Stimulated activated CD4-positive, alpha-beta T cell treated with anti-CD3 and anti-CD28 coated beads, Interleukin-15, amount 100 ng/mL, for 48 hours (primary cell): ENCODE data around the gene RIN3.
"Not testable (repeated sequence)": the region's sequence is repeated elsewhere in the genome, so short reads cannot be mapped to it uniquely, and the experiment has no call there.

ENCODE experiments used
- DNase-seq, 2 donors: peaks; one replicate each; pipeline ENCODE4 v3.0.0-alpha.2; 2020; ENCODE audit warnings: low read depth in 2 of 2

Gene RIN3

GRCh38 chr14:92627707-92628215, 114.2 kb downstream of the RIN3 start:
- no peak for DNase-seq

DNA sequence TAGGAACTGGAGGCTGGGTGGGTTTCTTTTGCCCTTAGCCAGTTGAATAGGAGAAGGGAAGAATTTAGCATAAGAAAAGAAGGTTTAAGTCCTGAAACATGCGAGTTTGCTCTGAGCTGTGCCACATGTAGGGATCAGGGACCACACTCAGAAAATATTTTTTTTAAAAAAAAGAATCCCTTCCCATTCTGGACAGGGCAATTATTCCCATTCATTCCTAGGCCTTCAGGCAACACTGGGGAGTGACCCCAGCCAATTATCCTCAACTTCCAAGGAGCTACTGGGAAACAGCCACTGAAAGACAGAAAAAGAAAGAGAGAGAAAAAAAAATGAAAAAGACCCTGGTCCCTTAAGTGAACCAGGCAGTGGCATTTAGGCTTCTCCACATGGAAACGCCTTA, 115.1 kb downstream of the RIN3 start:
- DNase-seq, result no peak

GRCh38 chr14:92630367-92630766, 116.8 kb downstream of the RIN3 start:
- DNase-seq, result no peak

DNA sequence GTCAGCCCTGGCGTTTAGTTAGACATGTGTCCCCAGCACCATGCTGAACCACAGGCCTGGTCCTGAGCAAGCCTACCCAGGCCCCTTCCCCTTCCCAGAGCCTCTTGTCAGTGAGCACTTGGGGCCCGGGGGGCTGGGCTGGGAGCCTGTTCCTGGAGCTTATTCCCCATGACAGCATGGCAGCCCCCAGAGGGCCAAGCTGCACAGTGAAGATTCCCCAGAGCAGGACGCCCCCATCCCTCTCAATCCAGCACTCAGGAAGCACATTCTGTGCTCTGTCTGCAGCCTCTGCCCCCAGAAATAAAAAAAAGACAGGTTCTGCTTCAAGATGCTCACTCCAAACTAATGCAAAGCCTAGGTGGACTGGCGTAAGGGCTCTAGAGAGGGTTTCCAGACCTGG, 117.5 kb downstream of the RIN3 start:
- no peak for DNase-seq

DNA sequence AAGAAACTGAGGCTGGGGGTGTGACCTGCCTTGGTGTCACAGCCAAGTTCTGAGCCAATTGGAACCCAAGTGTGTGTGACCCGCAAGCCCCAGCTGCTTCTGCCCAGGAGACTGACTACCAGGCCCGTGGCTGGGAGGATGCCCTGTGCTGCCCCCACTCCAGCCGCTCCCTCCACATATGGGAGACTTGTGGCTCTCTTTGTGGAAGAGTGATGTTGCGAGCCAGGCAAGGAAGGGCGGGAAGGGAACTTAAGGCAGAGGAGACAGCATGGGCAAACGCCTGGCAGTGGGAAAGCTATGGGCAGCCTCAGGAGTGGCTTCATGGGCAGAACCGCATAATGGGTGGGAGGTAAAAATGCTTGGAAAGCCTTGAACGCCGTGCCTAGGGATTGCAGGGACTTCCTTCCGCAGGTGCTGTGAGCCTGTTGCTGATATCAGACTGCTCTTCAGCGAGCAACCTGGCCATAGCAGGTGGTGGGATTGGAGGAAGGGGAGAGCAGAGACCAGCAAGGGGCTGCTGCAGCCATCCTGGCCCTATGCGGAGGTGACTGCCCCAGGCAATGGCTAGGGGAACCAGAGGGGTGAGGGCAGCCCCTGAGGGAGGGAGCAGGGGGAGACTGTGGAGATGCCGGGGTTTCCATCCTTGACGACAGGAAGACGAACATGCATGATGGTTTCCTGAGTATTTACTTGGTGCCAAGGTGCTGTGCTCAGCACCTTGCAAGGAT, 119.1 kb downstream of the RIN3 start:
- no peak for DNase-seq

GRCh38 chr14:92633274-92633616, 119.7 kb downstream of the RIN3 start:
- no peak for DNase-seq

DNA sequence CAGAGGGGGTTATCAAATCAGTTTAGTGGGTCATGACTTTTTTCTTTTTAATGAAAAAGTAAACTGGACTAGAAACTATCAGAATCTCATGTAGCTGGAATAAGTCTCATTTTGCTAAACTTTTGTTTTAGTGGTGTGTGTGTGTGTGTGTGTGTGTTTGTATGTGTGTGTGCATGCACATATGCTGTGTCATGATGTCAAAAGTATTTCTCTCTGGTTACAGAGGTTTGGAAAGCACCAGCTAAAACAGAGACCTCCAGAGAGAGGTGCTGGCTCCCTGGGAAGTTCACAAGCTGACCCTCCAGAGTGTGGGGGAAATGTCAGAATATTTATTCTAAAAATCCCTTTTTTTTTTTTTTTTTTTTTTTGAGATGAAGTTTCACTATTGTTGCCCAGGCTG, 120.1 kb downstream of the RIN3 start:
- no peak for DNase-seq

- DNase-seq, result no peak
These were observed 121.5 kb downstream of the RIN3 start for GRCh38 chr14:92635031-92635430.

DNA sequence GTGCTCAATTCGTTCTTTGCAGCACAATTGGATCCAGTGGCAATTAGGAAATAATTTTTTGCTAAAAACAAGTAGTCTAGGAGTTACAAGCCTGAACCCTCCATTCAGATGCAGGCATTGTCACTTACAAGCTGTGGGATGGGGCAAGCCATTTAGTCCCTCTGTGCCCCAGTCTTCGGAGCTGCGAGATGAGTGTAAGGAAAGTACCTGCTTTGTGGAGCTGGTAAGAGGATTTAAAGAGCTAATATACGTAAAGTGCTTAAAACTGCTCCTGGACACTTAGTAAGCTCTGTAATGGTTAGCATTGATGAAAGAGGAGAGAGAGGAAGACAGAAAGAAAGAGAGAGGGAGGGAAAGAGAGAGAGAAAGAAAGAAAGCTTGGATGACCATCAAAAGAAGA, 122.3 kb downstream of the RIN3 start:
- no peak for DNase-seq

GRCh38 chr14:92637228-92637627, 123.6 kb downstream of the RIN3 start:
- no peak for DNase-seq

- no peak for DNase-seq
These were observed 124.3 kb downstream of the RIN3 start for GRCh38 chr14:92637864-92638263.

- no peak for DNase-seq
These were observed 124.7 kb downstream of the RIN3 start for GRCh38 chr14:92638266-92638665.

- no peak for DNase-seq
These were observed 125.3 kb downstream of the RIN3 start for GRCh38 chr14:92638904-92639303.

DNA sequence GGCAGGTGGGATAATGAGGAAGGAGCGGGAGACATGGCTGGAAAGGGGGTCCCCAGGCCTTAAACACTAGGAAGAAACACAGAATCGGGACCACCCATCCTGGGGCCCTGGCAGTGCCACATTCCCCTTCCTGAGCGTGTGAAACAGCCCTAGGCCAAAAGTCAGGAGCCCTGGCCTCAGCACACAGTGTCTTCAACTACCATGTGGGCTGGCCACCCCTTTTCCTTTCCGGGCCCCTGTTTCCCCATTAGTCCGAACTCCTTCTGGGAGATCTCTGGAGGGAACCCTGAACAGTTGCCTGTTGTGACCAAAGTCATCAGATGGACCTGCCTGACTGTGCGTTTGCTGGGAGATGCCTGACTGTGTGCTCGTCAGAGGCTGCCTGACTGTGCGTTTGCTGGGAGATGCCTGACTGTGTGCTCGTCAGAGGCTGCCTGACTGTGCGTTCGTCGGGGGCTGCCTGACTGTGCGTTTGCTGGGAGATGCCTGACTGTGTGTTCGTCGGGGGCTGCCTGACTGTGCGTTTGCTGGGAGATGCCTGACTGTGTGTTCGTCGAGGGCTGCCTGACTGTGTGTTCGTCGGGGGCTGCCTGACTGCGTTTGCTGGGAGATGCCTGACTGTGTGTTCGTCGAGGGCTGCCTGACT, 126.0 kb downstream of the RIN3 start:
- not testable (repeated sequence) for DNase-seq

DNA sequence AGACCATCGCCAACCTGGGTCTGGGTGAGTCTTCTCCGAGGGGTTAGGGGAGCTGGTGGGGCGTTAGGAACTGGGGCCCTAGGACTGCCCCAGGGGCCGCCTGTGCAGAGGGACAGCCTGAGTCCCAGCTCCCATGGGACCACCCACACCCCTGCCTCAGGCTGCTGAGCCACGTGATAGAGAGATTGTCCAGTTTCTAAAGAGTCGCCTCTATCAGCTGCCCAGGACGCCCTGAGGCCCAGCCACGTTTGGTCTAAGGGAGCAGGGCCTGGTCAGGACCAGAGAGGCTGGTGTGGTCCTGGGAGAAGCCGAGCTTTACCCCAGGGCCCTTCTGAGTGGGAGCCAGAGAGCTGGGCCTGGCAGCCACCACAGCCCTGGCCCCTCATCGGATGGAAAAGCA, 127.7 kb downstream of the RIN3 start:
- no peak for DNase-seq

DNA sequence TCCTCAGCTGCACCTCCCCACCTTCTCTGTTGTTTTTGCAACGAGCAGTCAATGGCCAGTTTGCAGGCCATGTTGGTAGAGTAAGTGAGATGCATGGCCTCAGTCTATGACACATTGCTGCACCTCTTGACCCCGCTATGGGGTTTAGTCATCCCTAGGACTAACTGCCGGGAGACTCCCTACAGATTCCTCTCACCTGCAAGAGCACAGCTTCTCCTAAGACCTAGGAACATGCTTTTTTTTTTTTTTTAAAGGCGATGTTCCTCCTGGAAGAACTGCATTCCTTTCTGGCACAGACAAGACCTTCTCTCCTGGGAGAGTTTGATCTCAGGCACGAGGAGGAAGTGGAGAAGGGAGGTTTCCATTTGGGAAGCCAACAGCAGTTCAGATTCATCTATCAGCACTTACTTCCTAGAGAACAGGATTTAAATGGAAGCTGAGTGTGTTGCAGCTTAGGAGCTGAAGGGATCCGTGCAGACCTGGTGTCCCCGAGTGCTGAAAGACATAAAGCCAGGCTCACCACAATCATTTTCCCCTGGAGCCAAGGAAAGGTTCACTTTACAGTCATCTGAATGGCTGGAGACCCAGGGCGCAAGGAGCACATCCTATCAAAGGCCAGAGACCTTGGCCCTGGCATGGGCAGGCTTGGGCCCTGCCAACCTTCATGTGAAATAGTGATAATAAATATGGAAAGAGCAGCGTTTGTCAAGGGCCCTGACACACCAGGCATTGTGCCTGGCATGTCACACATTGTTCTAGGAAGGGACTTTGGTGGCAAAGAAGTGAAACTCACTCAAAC, 130.8 kb downstream of the RIN3 start:
- no peak for DNase-seq

GRCh38 chr14:92644970-92645515, 131.5 kb downstream of the RIN3 start:
- no peak for DNase-seq

- no peak for DNase-seq
These were observed 132.4 kb downstream of the RIN3 start for GRCh38 chr14:92645841-92646478.

GRCh38 chr14:92646952-92647796, 133.6 kb downstream of the RIN3 start:
- DNase-seq, result no peak

GRCh38 chr14:92647797-92648279, 134.3 kb downstream of the RIN3 start:
- DNase-seq, result no peak

DNA sequence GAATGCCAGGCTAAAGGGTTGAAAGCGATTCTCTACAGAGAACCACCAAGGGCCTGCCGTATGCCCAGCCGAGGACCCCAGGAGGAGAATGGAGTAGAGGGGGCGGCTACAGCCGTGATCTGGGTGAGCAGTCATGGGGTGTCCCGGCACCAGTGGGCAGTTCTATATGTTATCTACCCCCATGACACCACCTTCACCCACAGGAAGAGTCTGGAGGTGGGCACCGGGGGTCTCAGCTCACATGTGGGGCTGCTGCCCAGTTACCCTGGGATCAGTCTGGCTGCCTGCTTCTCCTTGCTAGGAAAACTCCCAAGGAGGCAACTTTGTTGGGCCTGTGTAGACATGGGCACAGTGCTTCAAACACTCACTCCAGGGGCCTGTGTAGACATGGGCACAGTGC, 135.5 kb downstream of the RIN3 start:
- no peak for DNase-seq
